ENCODE results near the gene CGB3.

- no peak for TF ChIP-seq POLR2AphosphoS5 (IDR thresholded peaks at IDR 0.05; ENCODE audit: low read depth, low read length)
- TF ChIP-seq TAF1 (IDR thresholded peaks at IDR 0.05; ENCODE audit: borderline replicate concordance, insufficient read depth, low read length), result no peak
Observed at GRCh38 chr19:49065905-49066512, 41.9 kb upstream of the CGB3 start.

Data from PFSK-1 (cell line).